ENCODE results near the gene RNMT.
"Not testable (repeated sequence)": the region's sequence is repeated elsewhere in the genome, so short reads cannot be mapped to it uniquely, and the experiment has no call there.

RNMT gene

DNA sequence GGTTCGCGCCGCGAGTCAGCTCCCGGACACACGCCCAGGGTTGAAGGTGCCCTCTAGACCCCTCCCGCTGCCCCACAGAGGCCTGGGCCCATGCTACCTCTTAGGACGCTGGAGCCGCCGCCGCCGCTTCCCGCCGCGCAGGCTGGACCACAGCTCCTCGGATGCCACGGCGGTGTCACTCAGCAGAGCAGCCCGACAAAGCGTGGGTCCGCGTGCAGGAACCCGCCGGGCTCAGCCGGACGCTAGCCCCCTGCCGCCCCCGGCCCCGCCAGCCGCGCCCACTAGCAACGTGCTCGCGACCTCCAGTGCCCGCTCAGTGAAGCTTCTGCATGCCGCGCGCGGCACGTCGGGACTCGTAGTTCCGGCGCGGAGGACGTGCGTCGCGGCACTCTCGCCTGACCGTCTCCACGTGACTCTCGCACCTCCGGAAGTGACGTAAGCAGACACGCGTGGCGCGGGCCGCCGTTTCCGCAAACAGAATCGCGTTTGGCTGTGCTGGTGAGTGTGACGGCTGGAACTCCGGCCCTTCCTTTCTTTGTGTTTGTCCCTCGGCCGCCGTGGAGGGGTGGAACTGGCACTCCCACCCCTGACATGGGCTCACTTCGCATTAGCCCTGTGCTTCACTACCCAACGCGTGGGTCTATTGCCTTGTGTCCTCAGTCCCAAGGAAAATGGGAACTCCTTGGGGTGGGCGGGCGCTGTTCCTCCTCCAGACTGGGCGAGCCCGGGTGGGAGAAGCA lies at the start of gene RNMT, which contains the start of gene FAM210A:
TSS of gene RNMT (plus strand) at position 442 of the 740 bp plus-strand sequence. CDS start 4,845 bp downstream, outside the sequence.
TSS of gene FAM210A (minus strand) at position 327 of the 740 bp plus-strand sequence. CDS start 44,481 bp downstream, outside the sequence.
- DNase-seq: peak; percentile 94 to 99 (median 96)
- intact Hi-C loops (cut with DNase I): loop anchor here (1.0 to 10.0 kb wide), 3 partner anchors 92 to 512 kb away; partner anchors contain the start of gene LDLRAD4

DNA sequence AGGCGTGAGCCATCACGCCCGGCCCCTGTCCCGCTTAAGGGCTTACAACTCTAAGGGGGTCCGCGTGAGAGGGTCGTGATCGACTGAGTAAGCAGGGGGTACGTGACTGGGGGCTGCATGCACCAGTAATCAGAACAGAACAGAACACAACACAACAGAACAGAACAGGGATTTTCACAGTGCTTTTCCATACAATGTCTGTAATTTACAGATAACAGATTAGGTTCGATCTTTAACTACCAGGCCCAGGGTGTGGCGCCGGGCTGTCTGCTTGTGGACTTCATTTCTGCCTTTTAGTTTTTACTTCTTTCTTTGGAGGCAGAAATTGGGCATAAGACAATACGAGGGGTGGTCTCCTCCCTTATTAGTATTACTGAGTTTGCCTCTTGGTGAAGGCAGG lies 49.1 kb upstream of the RNMT start:
- intact Hi-C loops (cut with DNase I): not testable (repeated sequence)

DNA sequence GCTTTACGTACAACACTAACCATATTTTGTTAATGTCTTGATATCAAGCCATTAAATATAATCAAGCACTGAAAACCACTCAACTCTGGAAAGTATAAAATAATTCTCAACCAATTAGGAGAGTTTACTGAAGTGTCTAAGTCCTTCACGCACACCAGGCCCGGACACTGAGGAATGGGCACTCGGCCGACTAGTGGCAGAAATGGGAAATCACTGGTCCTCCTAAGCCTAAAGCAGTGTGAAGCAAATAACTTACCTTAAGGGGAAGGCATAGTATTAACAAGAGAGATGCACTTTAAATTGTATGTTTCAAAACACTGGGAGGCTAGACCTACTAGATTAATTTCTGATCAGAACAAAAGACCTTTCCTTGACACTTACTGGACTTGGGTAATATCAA lies 45.9 kb upstream of the RNMT start:
- DNase-seq: peak in 4 of 10 donors; percentile 25 to 86 (median 50)
- intact Hi-C loops (cut with DNase I): no loop called here

More for the DNA sequence above, 49.1 kb upstream of the RNMT start:
- DNase-seq: not testable (repeated sequence)

DNA sequence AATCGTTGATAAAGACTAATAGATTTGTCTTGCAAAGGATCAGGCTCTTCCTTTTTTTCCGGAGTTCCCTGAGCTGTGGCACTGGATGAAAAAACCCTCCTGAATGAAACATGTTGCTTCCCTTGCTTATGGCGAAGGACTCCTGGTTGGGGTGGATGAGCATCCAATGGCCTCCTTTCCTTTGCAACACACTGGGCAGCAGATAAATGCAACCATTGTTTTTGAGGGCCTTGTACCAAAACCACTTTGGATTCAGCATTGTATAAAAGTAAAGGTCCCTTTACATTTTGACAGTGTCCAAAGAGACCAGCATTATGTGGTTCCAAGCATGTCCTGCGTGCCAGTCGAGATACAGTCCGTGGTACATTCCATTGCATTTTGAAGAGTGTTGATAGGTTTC lies 44.8 kb upstream of the RNMT start:
- no peak for DNase-seq
- intact Hi-C loops (cut with DNase I): no loop called here

DNA sequence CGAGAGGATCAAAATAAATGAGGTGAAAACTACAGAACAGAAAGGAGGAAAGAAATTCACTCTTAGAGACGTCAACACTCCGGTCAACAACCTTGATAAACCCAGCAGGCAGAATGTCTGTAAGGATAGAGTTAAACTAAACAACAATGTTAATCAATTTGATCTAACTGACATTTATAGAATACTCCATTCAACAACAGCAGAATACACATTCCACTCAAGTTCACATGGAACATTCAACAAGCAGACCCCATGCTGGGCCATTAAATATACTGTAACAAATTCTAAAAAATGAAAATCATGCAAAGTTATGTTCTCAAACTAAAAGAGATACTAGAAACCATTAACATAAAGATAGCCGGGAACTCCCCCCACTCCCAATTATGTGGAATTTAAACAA lies 41.9 kb upstream of the RNMT start:
- no peak for DNase-seq
- intact Hi-C loops (cut with DNase I): no loop called here

DNA sequence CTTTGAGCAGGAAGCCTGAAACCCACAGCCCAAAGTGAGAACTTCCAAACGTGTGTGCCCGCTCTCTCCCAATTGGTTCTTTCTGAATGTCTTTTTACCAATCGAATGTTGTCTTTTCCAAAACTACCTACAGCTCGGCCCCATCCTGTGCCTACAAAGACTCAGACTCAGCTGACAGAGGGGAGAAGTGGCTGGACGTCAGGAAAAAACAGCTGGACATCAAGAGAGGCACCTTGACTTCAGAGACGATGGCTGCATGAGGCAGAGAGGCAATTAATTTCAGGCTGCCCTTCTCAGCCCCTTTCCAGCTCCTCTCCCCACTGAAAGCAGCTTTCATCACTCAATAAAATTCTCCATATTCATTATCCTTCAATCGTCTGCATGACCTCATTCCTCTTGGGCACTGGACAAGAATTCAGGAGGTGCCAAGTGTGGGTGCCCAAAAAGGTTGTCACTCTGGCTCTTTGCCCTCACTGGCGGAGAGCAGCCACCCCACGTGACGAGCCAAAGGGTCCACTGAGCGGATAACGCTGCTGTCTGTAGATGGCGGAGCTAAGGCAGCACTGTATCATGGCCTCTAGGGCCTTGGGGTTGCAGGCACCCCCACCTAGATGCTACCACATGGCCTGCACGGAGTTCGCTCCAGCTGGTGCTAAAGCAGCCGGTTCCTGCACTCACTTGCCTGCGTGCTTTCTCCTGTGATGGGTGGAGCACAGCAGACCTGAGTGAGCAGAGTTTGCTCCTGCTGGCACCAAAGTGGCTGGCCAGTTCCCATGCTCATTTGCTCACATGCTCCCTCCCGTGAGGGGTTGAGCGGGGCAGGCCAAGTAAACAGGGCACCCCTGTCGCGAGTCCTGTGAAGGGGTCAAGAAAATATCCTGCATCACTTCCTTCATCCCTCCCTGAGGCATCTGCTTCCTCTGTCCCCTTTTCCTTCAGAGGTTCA lies 38.0 kb upstream of the RNMT start:
- intact Hi-C loops (cut with DNase I): no loop called here
- DNase-seq: peak in 3 of 10 donors; percentile 11 to 67 (median 49)

DNA sequence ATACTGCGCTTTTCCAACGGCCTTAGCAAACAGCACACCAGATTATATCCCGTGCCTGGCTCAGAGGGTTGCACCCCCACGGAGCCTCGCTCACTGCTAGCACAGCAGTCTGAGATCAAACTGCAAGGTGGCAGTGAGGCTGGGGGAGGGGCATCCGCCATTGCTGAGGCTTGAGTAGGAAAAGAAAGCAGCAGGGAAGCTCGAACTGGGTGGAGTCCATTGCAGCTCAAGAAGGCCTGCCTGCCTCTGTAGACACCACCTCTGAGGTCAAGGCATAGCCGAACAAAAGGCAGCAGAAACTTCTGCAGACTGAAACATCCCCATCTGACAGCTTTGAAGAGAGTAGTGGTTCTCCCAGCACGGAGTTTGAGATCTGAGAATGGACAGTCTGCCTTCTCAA lies 36.4 kb upstream of the RNMT start:
- intact Hi-C loops (cut with DNase I); DNase-seq: not testable (repeated sequence)

DNA sequence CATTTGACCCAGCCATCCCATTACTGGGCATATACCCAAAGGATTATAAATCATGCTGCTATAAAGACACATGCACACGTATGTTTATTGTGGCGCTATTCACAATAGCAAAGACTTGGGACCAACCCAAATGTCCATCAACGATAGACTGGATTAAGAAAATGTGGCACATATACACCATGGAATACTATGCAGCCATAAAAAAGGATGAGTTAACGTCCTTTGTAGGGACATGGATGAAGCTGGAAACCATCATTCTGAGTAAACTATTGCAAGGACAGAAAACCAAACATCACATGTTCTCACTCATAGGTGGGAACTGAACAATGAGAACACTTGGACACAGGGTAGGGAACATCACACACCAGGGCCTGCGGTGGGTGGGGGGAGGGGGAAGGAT lies 31.1 kb upstream of the RNMT start:
- intact Hi-C loops (cut with DNase I): not testable (repeated sequence)

DNA sequence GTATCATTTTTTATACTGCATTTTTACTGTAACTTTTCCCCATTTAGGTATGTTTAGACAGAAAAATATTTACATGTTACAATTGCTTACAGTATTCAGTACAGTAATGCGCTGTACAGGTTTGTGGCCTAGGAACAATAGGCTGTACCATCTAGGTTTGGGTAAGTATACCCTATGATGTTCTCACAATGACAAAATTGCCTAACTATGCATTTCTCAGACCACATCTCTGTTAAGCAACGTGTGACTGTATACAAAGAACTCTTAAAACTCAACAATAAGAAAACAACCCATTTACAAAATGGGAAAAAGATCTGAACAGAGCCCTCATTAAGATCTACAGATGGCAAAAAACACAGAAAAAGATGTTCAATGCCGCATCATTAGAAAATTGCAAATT lies 29.5 kb upstream of the RNMT start:
- no peak for DNase-seq

More for the DNA sequence above, 31.1 kb upstream of the RNMT start:
- DNase-seq: not testable (repeated sequence)

DNA sequence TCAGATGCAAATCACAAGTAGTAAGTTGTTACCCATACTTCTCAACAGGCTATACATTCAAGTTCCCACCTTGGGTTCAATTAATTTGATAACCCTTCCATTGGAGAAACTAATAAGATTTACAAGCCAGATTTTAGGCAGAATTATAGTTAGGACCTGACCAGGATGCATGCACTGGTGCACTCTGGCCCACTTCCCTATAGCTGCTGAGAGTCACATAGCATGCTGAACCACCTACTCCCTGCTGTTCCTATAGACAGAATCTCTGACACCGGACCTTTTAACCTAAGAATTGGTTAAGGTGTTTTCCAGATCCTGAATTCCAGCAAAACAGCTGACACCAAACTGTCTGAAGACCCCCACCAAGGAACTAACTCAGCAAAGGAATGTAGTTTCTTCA lies 26.3 kb upstream of the RNMT start:
- no peak for DNase-seq
- intact Hi-C loops (cut with DNase I): no loop called here

More for the DNA sequence above, 29.5 kb upstream of the RNMT start:
- intact Hi-C loops (cut with DNase I): no loop called here

DNA sequence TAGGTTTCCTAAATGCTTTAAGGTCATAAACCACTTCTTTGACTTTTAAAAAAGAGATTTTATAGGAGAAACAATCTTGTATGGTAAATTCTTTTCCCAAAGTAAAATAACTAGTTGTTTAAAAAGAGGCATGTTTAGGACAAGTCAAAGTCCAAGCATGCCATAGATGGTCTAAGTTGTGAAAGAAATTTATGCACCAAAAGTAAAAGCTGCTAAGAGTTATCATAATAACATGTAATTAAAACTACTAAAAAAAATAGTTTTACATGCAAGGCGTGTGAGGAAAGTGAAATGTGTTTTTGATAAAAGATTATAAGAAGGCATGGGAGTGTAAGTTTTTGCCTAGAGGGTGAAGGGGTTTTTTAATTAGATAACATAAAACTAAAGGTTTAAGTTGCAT lies 22.6 kb upstream of the RNMT start:
- DNase-seq: no peak
- intact Hi-C loops (cut with DNase I): no loop called here

DNA sequence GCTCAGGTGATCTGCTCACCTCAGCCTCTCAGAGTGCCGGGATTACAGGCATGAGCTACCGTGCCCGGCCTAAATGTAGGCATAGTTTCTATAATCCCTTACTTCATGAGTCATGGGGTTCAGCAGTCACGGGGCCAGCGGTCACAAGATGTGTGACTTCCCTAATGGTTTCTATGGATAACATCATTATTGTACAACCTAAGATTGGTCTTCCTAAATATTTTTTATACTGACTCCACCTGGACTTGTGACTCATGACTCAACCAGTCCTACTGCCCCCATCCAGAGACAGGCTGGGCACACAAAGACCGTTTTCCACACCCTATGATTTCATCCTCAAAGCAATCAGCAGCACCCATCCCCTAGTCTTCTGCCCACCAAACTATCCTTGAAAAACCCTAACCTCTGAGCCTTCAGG lies 16.1 kb upstream of the RNMT start:
- intact Hi-C loops (cut with DNase I): no loop called here
- DNase-seq: no peak

DNA sequence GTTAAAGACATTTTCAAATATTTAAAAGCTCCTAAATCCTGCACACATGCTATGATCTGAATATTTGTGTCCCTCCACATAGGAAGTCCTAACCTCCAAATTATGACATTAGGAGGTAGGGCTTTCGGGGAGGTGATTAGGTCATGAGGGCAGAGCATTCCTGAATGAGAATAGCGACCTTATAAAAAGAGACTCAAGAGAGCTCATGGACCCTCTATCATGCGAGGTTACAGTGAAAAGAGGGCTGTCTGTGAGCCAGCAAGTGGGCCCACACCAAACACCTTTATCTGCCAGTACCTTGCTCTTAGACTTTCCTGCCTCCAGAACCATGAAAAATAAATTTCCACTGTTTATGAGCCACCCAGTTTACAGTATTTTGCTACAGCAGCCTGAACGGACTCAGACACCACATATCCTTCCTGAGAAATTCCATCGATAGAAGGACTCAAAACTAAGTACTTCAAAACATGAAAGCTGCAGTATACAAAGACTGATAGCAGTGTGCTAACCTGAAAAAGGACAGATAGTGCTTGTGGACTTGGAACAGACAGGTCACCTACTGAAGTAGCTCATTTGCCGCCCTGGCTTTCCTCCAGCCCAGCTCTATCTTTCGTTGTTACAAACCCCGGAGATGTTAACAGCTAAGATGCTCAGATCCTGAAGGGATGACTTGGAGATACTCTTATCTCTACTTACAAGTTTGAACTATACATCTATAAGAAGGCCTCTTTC lies 13.9 kb upstream of the RNMT start:
- DNase-seq: no peak
- intact Hi-C loops (cut with DNase I): no loop called here

DNA sequence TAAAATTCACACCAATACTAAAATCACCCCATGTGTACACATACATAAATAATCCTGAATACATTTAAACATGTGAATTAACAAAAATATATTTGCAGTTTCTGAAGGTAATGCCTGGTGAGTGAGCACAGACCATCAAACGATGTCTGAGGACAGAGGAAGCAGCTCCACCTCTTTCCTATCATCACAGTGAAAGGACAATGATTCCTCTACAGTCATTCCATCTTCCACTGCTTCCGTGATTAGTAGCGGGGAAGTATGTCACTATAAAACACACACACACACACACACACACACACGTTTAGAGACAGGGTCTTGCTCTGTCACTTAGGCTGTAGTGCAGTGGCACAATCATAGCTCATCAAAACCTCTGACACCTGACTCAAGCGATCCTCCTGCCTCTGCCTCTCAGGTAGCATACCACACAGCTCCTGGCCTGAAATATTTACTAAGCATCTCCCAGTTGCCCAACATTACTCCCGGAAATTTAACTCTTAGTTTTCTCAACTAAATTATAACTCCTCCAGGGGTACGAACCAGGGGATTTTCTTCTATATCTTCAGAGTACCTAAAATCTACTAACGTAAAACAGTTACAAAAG lies 12.9 kb upstream of the RNMT start:
- intact Hi-C loops (cut with DNase I): no loop called here
- DNase-seq: no peak

DNA sequence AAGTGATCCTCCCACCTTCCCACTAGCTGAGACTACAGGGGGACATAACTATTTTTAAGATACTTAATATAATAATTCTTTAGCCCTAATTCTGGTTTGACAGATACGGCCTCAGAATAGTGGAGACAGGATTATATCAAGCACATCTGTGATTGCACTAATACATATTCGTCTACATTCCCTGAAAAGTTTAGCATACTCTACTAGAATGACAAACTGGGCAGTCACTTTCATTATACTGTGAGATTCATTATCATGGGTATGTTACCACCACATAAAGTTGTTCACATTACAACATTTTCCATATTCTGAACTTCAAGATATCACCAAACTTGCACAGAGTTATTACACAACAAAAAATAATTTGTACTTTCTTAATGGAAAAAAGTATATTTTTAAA lies 11.1 kb upstream of the RNMT start:
- intact Hi-C loops (cut with DNase I): no loop called here
- DNase-seq: no peak

DNA sequence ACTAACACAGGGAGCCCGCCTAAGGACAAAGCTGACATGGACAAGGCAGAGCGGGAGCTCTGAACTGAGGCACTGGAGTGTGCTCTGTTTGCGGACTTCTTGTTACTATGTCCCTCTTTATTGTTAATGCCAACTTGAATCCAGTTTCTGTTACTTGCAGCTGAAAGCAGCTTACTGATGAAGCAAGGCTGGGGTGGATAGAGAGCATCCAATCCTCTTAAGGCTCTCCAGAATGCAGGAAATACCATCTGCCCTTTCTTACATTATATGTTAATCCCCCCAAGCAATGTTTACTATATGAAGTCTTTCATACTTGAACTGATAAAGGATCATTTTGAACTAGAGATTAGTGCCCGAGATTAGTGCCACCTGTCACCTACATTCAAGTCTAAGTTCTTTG lies 9.6 kb upstream of the RNMT start:
- DNase-seq: no peak
- intact Hi-C loops (cut with DNase I): no loop called here

DNA sequence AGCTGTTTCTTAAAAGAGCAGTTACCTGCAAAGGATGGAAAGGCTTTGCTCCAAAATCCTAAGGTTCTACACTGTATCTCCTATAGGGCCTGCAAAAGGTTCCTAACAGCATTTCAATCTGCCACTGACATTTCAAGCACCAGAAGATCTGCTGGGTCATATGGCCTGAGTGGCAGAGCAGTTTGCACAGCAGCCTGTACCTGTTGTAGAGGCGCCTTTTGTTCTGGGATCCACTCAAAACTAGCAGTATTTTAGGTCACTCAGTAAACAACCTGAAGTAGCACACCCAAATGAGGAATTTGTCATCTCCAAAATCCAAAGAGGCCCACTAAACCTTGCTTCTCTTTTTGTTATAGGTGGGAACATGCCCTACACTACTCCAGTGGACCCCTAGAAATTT lies 6.3 kb upstream of the RNMT start:
- intact Hi-C loops (cut with DNase I): loop anchor here (10.0 kb wide), 2 partner anchors 85 to 505 kb away; partner anchors contain the start of gene LDLRAD4

DNA sequence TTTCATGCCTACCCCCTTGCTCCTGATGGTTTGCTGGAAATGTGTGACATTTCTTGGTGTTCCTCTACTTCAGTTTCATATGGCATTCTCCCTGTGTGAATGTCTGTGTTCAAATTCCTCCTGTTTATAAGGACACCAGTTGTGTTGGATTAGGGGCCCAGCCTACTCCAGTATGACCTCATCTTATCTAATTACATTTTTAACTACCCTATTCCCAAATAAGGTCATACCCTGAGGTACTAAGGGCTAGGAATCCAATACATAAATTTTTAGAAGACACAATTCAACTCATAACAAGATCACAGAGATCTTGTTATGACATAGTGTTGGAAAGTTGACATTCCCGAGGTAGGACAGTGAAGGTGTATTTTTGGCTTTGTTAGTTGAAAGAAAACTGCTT lies 5.6 kb upstream of the RNMT start:
- intact Hi-C loops (cut with DNase I): loop anchor here (10.0 kb wide), 2 partner anchors 86 to 506 kb away; partner anchors contain the start of gene LDLRAD4
- DNase-seq: no peak

More for the DNA sequence above, 6.3 kb upstream of the RNMT start:
- no peak for DNase-seq

DNA sequence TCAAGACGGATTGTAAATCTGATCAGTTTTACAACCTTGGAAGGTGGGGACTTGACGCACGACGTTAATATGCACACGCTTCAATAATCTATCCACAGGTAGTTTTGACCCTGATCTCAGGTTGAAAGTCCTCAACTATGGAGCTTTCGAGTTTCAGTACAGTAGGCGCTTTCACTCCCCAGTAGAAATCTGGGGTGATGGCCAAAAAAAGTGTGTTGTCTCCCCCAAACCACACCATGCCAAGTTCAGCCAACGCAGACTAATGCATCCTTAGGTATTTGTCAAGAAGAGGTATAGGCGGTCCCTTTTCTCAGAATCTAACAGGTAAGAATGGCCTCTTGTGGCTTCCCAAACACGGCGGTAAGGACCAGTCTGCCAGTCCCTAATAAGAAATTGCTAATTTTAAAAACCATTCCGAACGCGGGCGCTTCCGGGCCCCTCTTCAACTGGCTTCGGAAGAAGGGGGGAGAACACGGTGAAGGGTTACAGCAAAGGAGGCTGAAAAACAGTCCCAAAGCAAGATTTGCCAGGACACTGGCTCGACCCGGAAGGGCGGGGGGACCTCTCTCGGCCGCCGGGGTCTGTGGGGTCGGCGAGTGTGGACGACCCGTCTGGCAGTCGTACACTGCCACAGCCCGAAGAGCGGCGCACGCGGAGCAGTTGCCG lies 774 bp upstream of the RNMT start:
- no peak for DNase-seq
- intact Hi-C loops (cut with DNase I): loop anchor here (1.0 to 10.0 kb wide), 3 partner anchors 91 to 511 kb away; partner anchors contain the start of gene LDLRAD4
